SK-N-SH treated with all-trans-retinoic acid at 6 μM for 48 hours (cell line): ENCODE results near the gene FHOD3.

Experiments used
- ARNTL ChIP-seq: fragments of 450-650 bp; formaldehyde crosslinking; IDR thresholded peaks from 2 replicates; pipeline ENCODE4 v1.5.0; 2020; ENCODE audit warnings: low read depth, mild to moderate bottlenecking, moderate library complexity, borderline replicate concordance
- BACH2 ChIP-seq: fragments of 250-450 bp; sonication (Bioruptor Pico); IDR thresholded peaks from 2 replicates; pipeline ENCODE4 v1.9.0; 2021; ENCODE audit warnings: mild to moderate bottlenecking, borderline replicate concordance
- CREB5 ChIP-seq: fragments of 250-450 bp; sonication (Bioruptor Pico); IDR thresholded peaks from 2 replicates; pipeline ENCODE4 v1.5.1; 2020; ENCODE audit warnings: low read depth, mild to moderate bottlenecking, moderate library complexity
- CSRNP3 ChIP-seq: fragments of 250-450 bp; sonication (Bioruptor Pico); IDR thresholded peaks from 2 replicates; pipeline ENCODE4 v1.5.1; 2021; ENCODE audit warnings: mild to moderate bottlenecking, moderate library complexity
- GLIS3 ChIP-seq: fragments of 250-450 bp; sonication (Bioruptor Pico); IDR thresholded peaks from 2 replicates; pipeline ENCODE4 v1.5.0; 2020; ENCODE audit warnings: mild to moderate bottlenecking, moderate library complexity
- ISL1 ChIP-seq: fragments of 250-450 bp; sonication (Bioruptor Pico); IDR thresholded peaks from 2 replicates; pipeline ENCODE4 v2.1.2; 2022; ENCODE audit warnings: mild to moderate bottlenecking, moderate library complexity
- PATZ1 ChIP-seq: fragments of 250-450 bp; sonication (Bioruptor Pico); IDR thresholded peaks from 2 replicates; pipeline ENCODE4 v1.8.0; 2020; ENCODE audit warnings: mild to moderate bottlenecking, moderate library complexity, borderline replicate concordance
- POU6F1 ChIP-seq: fragments of 250-450 bp; sonication (Bioruptor Pico); IDR thresholded peaks from 2 replicates; pipeline ENCODE4 v1.8.0; 2021; ENCODE audit warnings: low read depth, mild to moderate bottlenecking, moderate library complexity, borderline replicate concordance
- PPARA ChIP-seq: fragments of 250-450 bp; sonication (Bioruptor Pico); IDR thresholded peaks from 2 replicates; pipeline ENCODE4 v1.5.0; 2020; ENCODE audit warnings: mild to moderate bottlenecking, borderline replicate concordance
- RARB ChIP-seq: fragments of 250-450 bp; sonication (Bioruptor Pico); IDR thresholded peaks from 2 replicates; pipeline ENCODE4 v1.8.0; 2021; ENCODE audit warnings: mild to moderate bottlenecking, moderate library complexity
- SNAI2 ChIP-seq: fragments of 250-450 bp; sonication (Bioruptor Pico); IDR thresholded peaks from 2 replicates; pipeline ENCODE4 v1.5.0; 2020; ENCODE audit warnings: mild to moderate bottlenecking, moderate library complexity
- ZFP3 ChIP-seq: fragments of 250-450 bp; sonication (Bioruptor Pico); IDR thresholded peaks from 2 replicates; pipeline ENCODE4 v1.5.0; 2020; ENCODE audit warnings: mild to moderate bottlenecking, moderate library complexity
- ZNF565 ChIP-seq: fragments of 450-650 bp; formaldehyde crosslinking; conservative IDR thresholded peaks from 2 replicates; pipeline ENCODE4 v1.5.0; 2020; ENCODE audit warnings: low read depth, mild to moderate bottlenecking, moderate library complexity
- ZNF70 ChIP-seq: fragments of 450-650 bp; formaldehyde crosslinking; IDR thresholded peaks from 2 replicates; pipeline ENCODE4 v1.5.0; 2020; ENCODE audit warnings: mild to moderate bottlenecking, moderate library complexity

GRCh38 chr18:36406805-36407204 lies 109.3 kb downstream of the FHOD3 start:
- no peak for TF ChIP-seq RARB (CRISPR knock-in tag)
- TF ChIP-seq GLIS3 (CRISPR knock-in tag): no peak
- no peak for TF ChIP-seq CREB5 (CRISPR knock-in tag)
- TF ChIP-seq ZNF565 (CRISPR knock-in tag): no peak
- TF ChIP-seq PATZ1 (CRISPR knock-in tag): no peak
- no peak for TF ChIP-seq PPARA
- TF ChIP-seq ZFP3 (CRISPR knock-in tag): no peak
- no peak for TF ChIP-seq ZNF70
- no peak for TF ChIP-seq BACH2 (CRISPR knock-in tag)
- TF ChIP-seq ARNTL (CRISPR knock-in tag): no peak
- TF ChIP-seq ISL1 (CRISPR knock-in tag): no peak
- TF ChIP-seq SNAI2 (CRISPR knock-in tag): no peak
- no peak for TF ChIP-seq POU6F1
- TF ChIP-seq CSRNP3 (CRISPR knock-in tag): no peak
